ENCODE data around the gene EXO5. TPM values are rescaled to one million over a fixed set of nuclear protein-coding genes. Genes with fewer than 3 reads are reported as not detected.

Gene EXO5
- total RNA-seq, result 8.4 and 13.8 TPM in 2 replicates

GRCh38 chr1:40508375-40509341, at the start of gene EXO5:
Gene EXO5, plus strand, starts transcription at chr1:40508767. Its CDS starts 5,778 bp downstream, at chr1:40514545.

GRCh38 chr1:40476924-40477677, 31.5 kb upstream of the EXO5 start, which contains the start of gene ZFP69:
Gene ZFP69, plus strand, starts transcription at chr1:40477290. Its CDS starts 2,072 bp downstream, at chr1:40479362.

GRCh38 chr1:40531381-40532061, 23.0 kb downstream of the EXO5 start, which contains the start of gene ZNF684:
Gene ZNF684, plus strand, starts transcription at chr1:40531637. Its CDS starts 1,530 bp downstream, at chr1:40533167.

Other genes starting within 250 kb of the EXO5 start
- under 0.01 and 0.61 TPM in 2 replicates for gene COL9A2, start 191.5 kb upstream of the EXO5 start, total RNA-seq
- 5.2 and 7.1 TPM in 2 replicates for gene SMAP2, start 135.0 kb upstream of the EXO5 start, total RNA-seq
- gene ZFP69B, start 58.3 kb upstream of the EXO5 start, total RNA-seq, result 3.2 and 3.6 TPM in 2 replicates
- gene ZFP69, start 31.5 kb upstream of the EXO5 start, total RNA-seq, result 3.2 and 4.6 TPM in 2 replicates
- gene ZNF684, start 22.9 kb downstream of the EXO5 start, total RNA-seq, result 4.2 and 6.7 TPM in 2 replicates
- 0.15 and 0.32 TPM in 2 replicates for gene RIMS3, start 156.9 kb downstream of the EXO5 start, total RNA-seq
- gene NFYC, start 182.9 kb downstream of the EXO5 start, total RNA-seq, result 14.0 and 19.6 TPM in 2 replicates